Measurements from ENCODE around the gene CALM3.

DNA sequence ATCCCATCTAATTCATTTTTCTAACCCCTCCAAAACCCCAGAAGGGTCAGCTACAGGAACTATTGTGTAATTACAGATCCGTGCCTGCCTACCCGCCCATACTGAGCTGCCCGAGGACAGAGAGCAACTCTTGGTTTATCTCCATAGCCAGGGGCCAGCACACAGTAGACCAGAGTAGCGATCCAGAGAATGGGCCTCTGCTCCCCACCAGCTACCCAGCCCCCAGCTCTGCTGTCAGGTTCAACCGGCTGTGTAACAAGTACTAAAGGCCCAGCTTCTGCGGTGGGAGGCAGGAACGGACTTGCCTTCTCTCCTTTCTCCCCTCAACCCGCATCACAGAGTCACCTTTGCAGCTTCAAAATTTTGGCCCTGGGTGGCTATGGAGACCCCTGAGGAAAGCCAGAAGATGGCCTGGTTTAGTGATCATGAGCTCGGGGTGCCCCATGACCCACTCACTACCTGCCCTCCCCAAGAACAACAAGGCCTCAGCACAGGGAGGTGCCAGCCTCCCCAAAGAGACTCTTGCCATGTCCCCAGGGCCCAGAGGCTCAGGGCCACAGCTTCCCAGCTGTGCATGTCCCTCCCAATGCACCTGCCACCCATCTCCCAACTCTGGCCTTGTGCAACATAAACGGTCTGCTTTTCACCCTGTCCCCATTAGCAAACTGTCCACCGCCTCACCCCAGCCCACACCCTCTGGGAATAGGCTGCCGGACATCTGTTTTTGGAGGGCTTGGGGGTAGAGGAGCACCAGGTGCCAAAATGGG, 5.7 kb downstream of the CALM3 start:
- TF ChIP-seq, protein P1, sequence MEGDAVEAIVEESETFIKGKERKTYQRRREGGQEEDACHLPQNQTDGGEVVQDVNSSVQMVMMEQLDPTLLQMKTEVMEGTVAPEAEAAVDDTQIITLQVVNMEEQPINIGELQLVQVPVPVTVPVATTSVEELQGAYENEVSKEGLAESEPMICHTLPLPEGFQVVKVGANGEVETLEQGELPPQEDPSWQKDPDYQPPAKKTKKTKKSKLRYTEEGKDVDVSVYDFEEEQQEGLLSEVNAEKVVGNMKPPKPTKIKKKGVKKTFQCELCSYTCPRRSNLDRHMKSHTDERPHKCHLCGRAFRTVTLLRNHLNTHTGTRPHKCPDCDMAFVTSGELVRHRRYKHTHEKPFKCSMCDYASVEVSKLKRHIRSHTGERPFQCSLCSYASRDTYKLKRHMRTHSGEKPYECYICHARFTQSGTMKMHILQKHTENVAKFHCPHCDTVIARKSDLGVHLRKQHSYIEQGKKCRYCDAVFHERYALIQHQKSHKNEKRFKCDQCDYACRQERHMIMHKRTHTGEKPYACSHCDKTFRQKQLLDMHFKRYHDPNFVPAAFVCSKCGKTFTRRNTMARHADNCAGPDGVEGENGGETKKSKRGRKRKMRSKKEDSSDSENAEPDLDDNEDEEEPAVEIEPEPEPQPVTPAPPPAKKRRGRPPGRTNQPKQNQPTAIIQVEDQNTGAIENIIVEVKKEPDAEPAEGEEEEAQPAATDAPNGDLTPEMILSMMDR (conservative IDR thresholded peaks at IDR 0.05; ENCODE audit: low read depth in 2 of 2), result no peak
- TF ChIP-seq EZH2phosphoT487 (IDR thresholded peaks at IDR 0.05; ENCODE audit: unreplicated experiment) (no peak), EZH2 (IDR thresholded peaks at IDR 0.05; ENCODE audit: low read depth, unreplicated experiment) (no peak), POLR2AphosphoS5 (IDR thresholded peaks at IDR 0.05; ENCODE audit: low read depth) (no peak)
- TF ChIP-seq, protein P2, sequence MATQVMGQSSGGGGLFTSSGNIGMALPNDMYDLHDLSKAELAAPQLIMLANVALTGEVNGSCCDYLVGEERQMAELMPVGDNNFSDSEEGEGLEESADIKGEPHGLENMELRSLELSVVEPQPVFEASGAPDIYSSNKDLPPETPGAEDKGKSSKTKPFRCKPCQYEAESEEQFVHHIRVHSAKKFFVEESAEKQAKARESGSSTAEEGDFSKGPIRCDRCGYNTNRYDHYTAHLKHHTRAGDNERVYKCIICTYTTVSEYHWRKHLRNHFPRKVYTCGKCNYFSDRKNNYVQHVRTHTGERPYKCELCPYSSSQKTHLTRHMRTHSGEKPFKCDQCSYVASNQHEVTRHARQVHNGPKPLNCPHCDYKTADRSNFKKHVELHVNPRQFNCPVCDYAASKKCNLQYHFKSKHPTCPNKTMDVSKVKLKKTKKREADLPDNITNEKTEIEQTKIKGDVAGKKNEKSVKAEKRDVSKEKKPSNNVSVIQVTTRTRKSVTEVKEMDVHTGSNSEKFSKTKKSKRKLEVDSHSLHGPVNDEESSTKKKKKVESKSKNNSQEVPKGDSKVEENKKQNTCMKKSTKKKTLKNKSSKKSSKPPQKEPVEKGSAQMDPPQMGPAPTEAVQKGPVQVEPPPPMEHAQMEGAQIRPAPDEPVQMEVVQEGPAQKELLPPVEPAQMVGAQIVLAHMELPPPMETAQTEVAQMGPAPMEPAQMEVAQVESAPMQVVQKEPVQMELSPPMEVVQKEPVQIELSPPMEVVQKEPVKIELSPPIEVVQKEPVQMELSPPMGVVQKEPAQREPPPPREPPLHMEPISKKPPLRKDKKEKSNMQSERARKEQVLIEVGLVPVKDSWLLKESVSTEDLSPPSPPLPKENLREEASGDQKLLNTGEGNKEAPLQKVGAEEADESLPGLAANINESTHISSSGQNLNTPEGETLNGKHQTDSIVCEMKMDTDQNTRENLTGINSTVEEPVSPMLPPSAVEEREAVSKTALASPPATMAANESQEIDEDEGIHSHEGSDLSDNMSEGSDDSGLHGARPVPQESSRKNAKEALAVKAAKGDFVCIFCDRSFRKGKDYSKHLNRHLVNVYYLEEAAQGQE (IDR thresholded peaks at IDR 0.05; ENCODE audit: unreplicated experiment), result no peak

All from GM23338 (cell line).